ENCODE data around the gene MBNL1.

DNA sequence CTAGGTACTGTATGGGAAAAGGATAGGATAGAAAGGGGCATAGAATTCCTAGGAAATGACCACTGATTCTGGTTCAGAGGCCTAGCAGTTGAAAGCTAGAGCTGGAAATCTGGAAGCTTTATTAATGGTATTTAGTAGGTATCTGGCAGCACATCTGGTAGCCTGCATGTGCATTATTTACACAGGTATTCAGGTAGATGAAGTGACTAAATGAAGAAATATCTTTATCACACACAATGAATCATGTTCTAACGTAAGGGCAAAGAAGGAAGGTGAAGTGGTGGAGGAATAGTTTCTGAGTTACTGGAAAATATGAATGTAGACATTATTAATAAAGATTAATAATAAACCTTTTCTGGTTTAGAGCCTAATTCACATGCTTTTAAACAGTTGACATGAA lies 119.9 kb downstream of the MBNL1 start:
- TF ChIP-seq POLR2AphosphoS5 (IDR thresholded peaks at IDR 0.05), result peak in 1 of 3 donors; percentile 49
- TF ChIP-seq, protein P1, sequence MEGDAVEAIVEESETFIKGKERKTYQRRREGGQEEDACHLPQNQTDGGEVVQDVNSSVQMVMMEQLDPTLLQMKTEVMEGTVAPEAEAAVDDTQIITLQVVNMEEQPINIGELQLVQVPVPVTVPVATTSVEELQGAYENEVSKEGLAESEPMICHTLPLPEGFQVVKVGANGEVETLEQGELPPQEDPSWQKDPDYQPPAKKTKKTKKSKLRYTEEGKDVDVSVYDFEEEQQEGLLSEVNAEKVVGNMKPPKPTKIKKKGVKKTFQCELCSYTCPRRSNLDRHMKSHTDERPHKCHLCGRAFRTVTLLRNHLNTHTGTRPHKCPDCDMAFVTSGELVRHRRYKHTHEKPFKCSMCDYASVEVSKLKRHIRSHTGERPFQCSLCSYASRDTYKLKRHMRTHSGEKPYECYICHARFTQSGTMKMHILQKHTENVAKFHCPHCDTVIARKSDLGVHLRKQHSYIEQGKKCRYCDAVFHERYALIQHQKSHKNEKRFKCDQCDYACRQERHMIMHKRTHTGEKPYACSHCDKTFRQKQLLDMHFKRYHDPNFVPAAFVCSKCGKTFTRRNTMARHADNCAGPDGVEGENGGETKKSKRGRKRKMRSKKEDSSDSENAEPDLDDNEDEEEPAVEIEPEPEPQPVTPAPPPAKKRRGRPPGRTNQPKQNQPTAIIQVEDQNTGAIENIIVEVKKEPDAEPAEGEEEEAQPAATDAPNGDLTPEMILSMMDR (IDR thresholded peaks at IDR 0.05), result no peak
